ENCODE results near the gene FYB2.

The FYB2 gene

GRCh38 chr1:56676571-56677035 is 142.6 kb downstream of the FYB2 start:
- peak; percentile 61 for ATAC-seq
- TF ChIP-seq POU6F1 (CRISPR knock-in tag; IDR thresholded peaks at IDR 0.05; ENCODE audit: borderline replicate concordance, low read depth) (no peak), OSR1 (CRISPR knock-in tag; IDR thresholded peaks at IDR 0.05) (no peak), ZFP30 (CRISPR knock-in tag; IDR thresholded peaks at IDR 0.05) (no peak), ZC3H10 (CRISPR knock-in tag; IDR thresholded peaks at IDR 0.05) (no peak), CSDC2 (CRISPR knock-in tag; IDR thresholded peaks at IDR 0.05) (no peak), PPARA (CRISPR knock-in tag; IDR thresholded peaks at IDR 0.05; ENCODE audit: borderline replicate concordance) (no peak), ESRRG (CRISPR knock-in tag; IDR thresholded peaks at IDR 0.05) (no peak), CREB5 (CRISPR knock-in tag; IDR thresholded peaks at IDR 0.05; ENCODE audit: low read depth) (no peak), TOX (CRISPR knock-in tag; IDR thresholded peaks at IDR 0.05; ENCODE audit: borderline replicate concordance) (no peak), ISL1 (CRISPR knock-in tag; IDR thresholded peaks at IDR 0.05) (no peak), RARB (CRISPR knock-in tag; IDR thresholded peaks at IDR 0.05) (no peak), ZNF8 (CRISPR knock-in tag; IDR thresholded peaks at IDR 0.05) (no peak), TSHZ2 (CRISPR knock-in tag; IDR thresholded peaks at IDR 0.05) (no peak), GLIS3 (CRISPR knock-in tag; IDR thresholded peaks at IDR 0.05) (no peak), TCF4 (CRISPR knock-in tag; IDR thresholded peaks at IDR 0.05; ENCODE audit: borderline replicate concordance) (no peak), ARNTL (CRISPR knock-in tag; IDR thresholded peaks at IDR 0.05; ENCODE audit: borderline replicate concordance, low read depth) (no peak), ZFP3 (CRISPR knock-in tag; IDR thresholded peaks at IDR 0.05) (no peak)
- TF ChIP-seq, protein P1, sequence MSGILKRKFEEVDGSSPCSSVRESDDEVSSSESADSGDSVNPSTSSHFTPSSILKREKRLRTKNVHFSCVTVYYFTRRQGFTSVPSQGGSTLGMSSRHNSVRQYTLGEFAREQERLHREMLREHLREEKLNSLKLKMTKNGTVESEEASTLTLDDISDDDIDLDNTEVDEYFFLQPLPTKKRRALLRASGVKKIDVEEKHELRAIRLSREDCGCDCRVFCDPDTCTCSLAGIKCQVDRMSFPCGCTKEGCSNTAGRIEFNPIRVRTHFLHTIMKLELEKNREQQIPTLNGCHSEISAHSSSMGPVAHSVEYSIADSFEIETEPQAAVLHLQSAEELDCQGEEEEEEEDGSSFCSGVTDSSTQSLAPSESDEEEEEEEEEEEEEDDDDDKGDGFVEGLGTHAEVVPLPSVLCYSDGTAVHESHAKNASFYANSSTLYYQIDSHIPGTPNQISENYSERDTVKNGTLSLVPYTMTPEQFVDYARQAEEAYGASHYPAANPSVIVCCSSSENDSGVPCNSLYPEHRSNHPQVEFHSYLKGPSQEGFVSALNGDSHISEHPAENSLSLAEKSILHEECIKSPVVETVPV (CRISPR knock-in tag; IDR thresholded peaks at IDR 0.05) = no peak

DNA sequence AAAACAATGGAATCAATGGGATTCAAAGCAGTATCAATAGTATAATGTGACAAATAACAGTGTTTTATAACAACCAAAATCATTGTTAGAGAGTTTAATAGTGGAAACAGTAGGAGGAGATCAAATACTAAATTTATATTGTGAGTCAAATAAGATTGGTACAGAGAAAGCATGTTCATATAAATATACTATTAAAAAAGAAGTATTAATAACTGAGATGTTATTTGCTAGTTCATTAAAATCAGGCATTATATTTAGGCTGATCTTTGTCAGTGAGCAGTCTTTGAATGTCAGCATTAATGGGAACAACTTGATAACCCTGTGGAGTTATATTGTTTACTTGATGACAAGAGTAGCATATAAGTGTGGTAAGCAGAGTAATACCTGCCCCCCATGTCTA is 143.4 kb downstream of the FYB2 start:
- TF ChIP-seq CSDC2 (CRISPR knock-in tag; IDR thresholded peaks at IDR 0.05) = no peak
- TF ChIP-seq ZFP3 (CRISPR knock-in tag; IDR thresholded peaks at IDR 0.05) = no peak
- no peak for TF ChIP-seq TOX (CRISPR knock-in tag; IDR thresholded peaks at IDR 0.05; ENCODE audit: borderline replicate concordance)
- TF ChIP-seq, protein P2, sequence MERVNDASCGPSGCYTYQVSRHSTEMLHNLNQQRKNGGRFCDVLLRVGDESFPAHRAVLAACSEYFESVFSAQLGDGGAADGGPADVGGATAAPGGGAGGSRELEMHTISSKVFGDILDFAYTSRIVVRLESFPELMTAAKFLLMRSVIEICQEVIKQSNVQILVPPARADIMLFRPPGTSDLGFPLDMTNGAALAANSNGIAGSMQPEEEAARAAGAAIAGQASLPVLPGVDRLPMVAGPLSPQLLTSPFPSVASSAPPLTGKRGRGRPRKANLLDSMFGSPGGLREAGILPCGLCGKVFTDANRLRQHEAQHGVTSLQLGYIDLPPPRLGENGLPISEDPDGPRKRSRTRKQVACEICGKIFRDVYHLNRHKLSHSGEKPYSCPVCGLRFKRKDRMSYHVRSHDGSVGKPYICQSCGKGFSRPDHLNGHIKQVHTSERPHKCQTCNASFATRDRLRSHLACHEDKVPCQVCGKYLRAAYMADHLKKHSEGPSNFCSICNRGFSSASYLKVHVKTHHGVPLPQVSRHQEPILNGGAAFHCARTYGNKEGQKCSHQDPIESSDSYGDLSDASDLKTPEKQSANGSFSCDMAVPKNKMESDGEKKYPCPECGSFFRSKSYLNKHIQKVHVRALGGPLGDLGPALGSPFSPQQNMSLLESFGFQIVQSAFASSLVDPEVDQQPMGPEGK (CRISPR knock-in tag; IDR thresholded peaks at IDR 0.05; ENCODE audit: borderline replicate concordance) = no peak
- no peak for TF ChIP-seq ZC3H10 (CRISPR knock-in tag; IDR thresholded peaks at IDR 0.05)
- no peak for TF ChIP-seq GLIS3 (CRISPR knock-in tag; IDR thresholded peaks at IDR 0.05)
- TF ChIP-seq CREB5 (CRISPR knock-in tag; IDR thresholded peaks at IDR 0.05; ENCODE audit: low read depth) = no peak
- TF ChIP-seq POU6F1 (CRISPR knock-in tag; IDR thresholded peaks at IDR 0.05; ENCODE audit: borderline replicate concordance, low read depth) = no peak
- no peak for TF ChIP-seq BACH2 (CRISPR knock-in tag; IDR thresholded peaks at IDR 0.05; ENCODE audit: borderline replicate concordance)
- TF ChIP-seq TCF4 (CRISPR knock-in tag; IDR thresholded peaks at IDR 0.05; ENCODE audit: borderline replicate concordance) = no peak
- no peak for TF ChIP-seq ESRRG (CRISPR knock-in tag; IDR thresholded peaks at IDR 0.05)
- TF ChIP-seq ZNF8 (CRISPR knock-in tag; IDR thresholded peaks at IDR 0.05) = no peak
- TF ChIP-seq OSR1 (CRISPR knock-in tag; IDR thresholded peaks at IDR 0.05) = no peak
- no peak for TF ChIP-seq ARNTL (CRISPR knock-in tag; IDR thresholded peaks at IDR 0.05; ENCODE audit: borderline replicate concordance, low read depth)
- no peak for TF ChIP-seq ZFP30 (CRISPR knock-in tag; IDR thresholded peaks at IDR 0.05)
- TF ChIP-seq RARB (CRISPR knock-in tag; IDR thresholded peaks at IDR 0.05) = no peak
- no peak for TF ChIP-seq ZNF565 (CRISPR knock-in tag; conservative IDR thresholded peaks at IDR 0.05; ENCODE audit: low read depth)
- ATAC-seq = no peak
